Measurements from ENCODE around the gene KCNK3. TPM values are rescaled to one million over a fixed set of nuclear protein-coding genes. Genes with fewer than 3 reads are reported as not detected.
A peak's percentile ranks its signal among the peaks of the same experiment; 100 is the strongest.

The KCNK3 gene
- total RNA-seq, 1 donor from 2014 or later, result 0.70 TPM

DNA sequence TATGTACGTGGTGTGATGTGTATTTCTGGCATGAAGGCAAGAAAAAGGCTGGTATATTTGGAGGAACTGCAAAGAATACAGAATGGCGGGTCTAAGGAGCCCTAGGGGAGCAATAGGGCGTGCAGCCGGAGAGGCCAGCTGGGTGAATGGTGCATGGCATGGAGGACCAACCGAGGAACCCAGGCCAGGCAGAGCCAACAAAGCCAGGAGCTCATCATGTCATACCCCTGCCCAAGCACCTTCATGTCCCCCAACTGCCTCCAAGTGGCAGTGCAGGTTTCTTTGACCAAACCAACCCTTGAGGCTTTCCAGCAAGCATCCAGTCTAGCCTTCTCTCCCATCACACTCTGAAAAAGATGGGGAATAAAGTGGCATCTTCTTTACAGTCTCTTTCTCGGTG is 8.9 kb upstream of the KCNK3 start:
- DNase-seq (ENCODE audit: low spot score), result peak; percentile 6
- intact Hi-C loops (cut with DNase I), result no loop called here

DNA sequence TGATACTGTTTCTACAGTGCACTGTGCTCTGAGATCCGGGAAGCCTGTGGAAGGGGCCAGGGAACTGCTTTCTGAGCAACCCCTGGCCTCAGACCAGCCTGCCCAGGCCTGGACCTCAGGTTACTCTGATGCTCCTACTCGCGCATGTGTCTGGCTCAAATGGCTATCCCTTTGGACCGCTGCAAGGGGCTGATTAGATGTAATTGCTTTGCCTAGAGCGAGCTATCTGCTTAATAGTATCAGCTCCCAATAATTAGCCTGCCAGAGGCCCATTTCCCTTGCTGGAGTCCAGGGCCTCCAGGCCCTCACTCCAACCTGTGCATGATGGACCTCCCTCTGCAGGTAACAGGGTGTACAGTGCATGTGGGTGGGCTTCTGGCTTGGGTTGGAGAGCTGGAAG is 7.2 kb upstream of the KCNK3 start:
- intact Hi-C loops (cut with DNase I), result no loop called here
- DNase-seq (ENCODE audit: low spot score), result no peak

- intact Hi-C loops (cut with DNase I), result no loop called here
- no peak for DNase-seq (ENCODE audit: low spot score)
Observed at GRCh38 chr2:26685989-26686839, 6.3 kb upstream of the KCNK3 start.

DNA sequence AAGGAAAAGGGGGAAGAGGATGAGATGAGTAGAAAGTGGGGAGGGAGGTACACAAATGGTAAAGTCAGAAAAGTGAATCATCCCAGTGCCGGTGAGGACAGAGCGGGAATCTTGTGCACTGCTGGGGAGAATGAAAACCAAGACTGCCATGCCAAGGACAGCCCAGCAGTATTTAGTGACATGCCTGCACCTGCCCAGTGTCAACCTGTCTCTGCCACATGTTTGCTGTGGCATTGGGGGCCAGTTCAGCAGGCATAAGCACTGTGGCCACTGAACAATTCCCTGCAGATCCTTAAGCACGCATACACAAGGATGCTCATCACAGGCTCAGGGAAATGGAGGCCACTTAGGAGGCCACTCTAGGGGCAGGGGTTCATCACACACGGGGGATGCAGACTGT is 5.2 kb upstream of the KCNK3 start:
- intact Hi-C loops (cut with DNase I), result no loop called here

GRCh38 chr2:26687801-26688200 is 4.7 kb upstream of the KCNK3 start:
- DNase-seq (ENCODE audit: low spot score), result no peak
- intact Hi-C loops (cut with DNase I), result no loop called here

More for the DNA sequence above, 5.2 kb upstream of the KCNK3 start:
- DNase-seq (ENCODE audit: low spot score), result no peak

GRCh38 chr2:26691161-26691560 is 1.4 kb upstream of the KCNK3 start:
- no peak for DNase-seq (ENCODE audit: low spot score)
- intact Hi-C loops (cut with DNase I), result loop anchor here (5.0 kb wide), 1 partner anchor 36 kb away; no protein-coding TSS in a partner anchor

GRCh38 chr2:26691881-26692278 is 642 bp upstream of the KCNK3 start:
- no peak for DNase-seq (ENCODE audit: low spot score)
- intact Hi-C loops (cut with DNase I), result loop anchor here (5.0 kb wide), 1 partner anchor 35 kb away; no protein-coding TSS in a partner anchor

GRCh38 chr2:26692897-26693849 is 651 bp downstream of the KCNK3 start:
- DNase-seq (ENCODE audit: low spot score), result no peak
- intact Hi-C loops (cut with DNase I), result loop anchor here (5.0 kb wide), 1 partner anchor 34 kb away; no protein-coding TSS in a partner anchor

DNA sequence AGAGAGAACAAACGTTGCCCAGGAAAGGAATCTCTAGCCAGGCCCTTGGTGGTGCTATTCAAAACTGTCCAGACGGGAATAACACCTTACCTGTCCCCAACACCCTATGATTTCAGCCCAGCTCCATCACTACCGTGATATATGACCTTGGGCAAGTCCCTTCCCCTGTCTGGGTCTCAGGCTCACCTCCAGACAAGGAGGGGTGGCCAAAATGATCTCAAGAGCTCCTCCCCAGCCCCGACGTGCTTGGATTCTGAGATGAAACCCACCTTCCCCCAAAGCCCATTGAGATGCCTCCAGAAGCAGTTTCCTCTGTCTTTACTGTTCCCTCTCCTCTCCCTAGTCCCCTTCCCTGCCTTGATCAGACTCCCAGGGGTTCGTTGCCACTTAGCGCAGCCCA is 1.5 kb downstream of the KCNK3 start:
- DNase-seq (ENCODE audit: low spot score), result no peak
- intact Hi-C loops (cut with DNase I), result loop anchor here (5.0 kb wide), 1 partner anchor 33 kb away; no protein-coding TSS in a partner anchor

- no peak for DNase-seq (ENCODE audit: low spot score)
Observed at GRCh38 chr2:26696351-26696816, 3.9 kb downstream of the KCNK3 start.

DNA sequence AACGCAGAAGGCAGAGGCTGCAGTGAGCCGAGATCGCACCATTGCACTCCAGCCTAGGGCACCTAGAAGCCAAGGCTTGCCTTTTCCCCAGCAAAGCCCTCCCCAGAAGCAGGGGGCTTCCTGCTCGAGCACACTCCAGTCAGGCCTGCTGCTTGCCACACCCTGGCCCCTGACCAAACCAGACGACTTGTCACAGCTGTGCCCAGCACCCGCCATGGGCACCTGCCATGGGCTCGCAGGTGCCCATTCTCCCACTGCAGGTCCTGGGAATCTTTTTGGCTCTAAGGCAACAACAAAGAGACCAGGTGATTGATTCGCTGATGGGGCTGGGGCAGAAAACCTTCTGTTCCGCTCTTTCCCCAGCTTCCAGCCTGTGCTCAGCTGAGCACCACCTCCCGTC is 4.9 kb downstream of the KCNK3 start:
- intact Hi-C loops (cut with DNase I), result no loop called here
- DNase-seq (ENCODE audit: low spot score), result no peak

More at GRCh38 chr2:26696351-26696816, 3.9 kb downstream of the KCNK3 start:
- intact Hi-C loops (cut with DNase I), result no loop called here

DNA sequence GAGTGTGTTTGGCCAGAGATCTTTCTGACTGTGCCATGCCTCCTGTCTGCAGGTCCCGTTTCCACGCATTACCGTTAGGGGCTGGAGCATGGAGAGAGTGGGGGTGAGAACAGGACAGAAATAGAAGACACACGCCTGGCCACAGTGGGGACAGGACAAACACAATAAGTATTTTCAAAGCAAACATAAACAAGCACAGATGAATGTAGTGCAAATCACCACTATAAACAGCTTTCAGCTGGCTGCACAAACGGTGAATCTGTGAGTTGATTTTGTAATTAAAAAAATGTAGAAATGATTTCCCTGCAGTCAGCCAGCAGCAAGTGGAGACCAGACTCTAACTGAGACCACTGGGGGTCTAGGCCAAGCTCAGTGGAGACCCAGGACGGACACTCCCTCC is 6.8 kb downstream of the KCNK3 start:
- intact Hi-C loops (cut with DNase I), result no loop called here
- DNase-seq (ENCODE audit: low spot score), result no peak

DNA sequence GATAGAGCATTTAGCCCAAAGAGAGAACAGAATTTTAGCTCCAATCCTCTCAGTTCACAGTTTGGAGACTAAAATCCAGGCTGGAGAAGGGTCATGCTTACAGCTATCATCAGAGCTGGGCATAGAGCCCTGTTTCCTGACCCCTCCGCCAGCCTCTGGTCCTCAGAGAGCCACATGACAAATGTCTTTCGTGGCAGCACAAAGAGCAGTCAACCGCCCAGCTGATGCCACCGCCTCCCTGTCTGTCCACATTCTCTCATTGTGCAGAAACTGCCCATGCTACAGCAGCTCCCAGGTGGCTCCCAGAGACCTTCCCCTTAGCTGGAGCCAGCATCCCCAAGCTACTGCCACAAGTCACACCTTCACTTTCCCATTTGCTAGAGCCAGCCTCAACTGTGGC is 7.6 kb downstream of the KCNK3 start:
- DNase-seq (ENCODE audit: low spot score), result no peak
- intact Hi-C loops (cut with DNase I), result no loop called here

GRCh38 chr2:26701596-26701995 is 9.1 kb downstream of the KCNK3 start:
- intact Hi-C loops (cut with DNase I), result no loop called here
- no peak for DNase-seq (ENCODE audit: low spot score)

DNA sequence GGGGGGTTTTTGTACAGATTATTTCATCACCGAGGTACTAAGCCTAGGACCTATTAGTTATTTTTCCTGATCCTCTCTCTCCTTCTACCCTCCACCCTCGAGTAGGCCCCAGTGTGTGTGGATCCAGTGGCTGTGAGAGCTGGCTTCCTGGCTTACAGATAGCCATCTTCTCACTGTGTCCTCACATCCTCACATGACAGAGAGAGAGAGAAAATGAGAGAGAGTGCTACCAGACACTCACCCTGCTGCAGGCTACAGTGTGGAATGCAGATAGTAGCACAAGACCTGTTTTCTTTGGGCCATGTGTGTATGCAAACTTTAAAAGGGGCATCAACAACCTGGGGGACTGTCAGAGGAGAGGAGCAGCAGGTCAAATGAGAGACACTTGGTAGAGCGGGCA is 9.5 kb downstream of the KCNK3 start:
- intact Hi-C loops (cut with DNase I), result no loop called here

DNA sequence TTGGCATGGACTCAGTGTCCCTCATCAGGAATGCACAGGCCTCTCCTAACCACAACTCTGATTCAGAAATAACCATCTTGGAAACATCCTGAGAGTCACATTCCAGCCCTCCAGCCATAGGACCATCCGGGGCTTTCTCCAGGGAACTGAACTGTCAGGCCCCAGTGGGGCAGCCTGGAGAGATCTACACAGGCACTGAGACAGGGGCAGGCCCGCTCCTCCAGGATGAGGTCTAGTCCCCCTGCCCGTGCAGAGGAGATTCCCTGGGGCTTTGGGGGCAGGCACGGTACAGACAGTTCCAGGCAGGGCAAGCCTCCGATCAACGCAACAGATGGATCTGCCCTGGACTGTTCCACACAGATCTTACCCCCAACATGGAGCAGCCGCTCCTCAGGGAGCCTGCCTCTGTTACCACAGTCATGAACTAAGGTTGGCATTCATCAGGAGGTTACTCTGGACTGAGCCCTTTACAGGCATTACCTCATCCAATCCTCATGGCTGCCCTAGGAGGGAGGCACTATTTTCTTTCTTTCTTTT is 12.0 kb downstream of the KCNK3 start:
- DNase-seq (ENCODE audit: low spot score), result no peak
- intact Hi-C loops (cut with DNase I), result no loop called here

More for the DNA sequence above, 9.5 kb downstream of the KCNK3 start:
- no peak for DNase-seq (ENCODE audit: low spot score)

DNA sequence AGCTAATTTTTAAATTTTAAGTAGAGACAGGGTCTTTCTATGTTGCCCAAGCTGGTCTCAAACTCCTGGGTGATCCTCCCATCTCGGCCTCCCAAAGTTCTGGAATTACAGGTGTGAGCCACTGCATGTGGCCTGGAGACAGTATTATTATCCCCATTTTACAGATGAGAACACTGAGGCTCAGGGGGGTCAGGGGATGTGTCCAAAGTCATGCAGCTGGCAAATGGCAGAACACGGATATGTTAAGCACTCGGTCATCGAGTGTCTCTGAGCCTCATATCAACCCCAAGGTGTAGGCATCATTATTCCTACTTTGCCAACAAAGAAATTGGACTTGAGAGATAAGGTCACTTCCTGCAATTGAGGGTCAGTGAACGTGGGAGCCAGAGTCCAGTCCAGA is 12.6 kb downstream of the KCNK3 start:
- no peak for DNase-seq (ENCODE audit: low spot score)
- intact Hi-C loops (cut with DNase I), result no loop called here

GRCh38 chr2:26706093-26706492 is 13.6 kb downstream of the KCNK3 start:
- intact Hi-C loops (cut with DNase I), result no loop called here
- DNase-seq (ENCODE audit: low spot score), result no peak

GRCh38 chr2:26706616-26707473 is 14.3 kb downstream of the KCNK3 start:
- no peak for DNase-seq (ENCODE audit: low spot score)
- intact Hi-C loops (cut with DNase I), result no loop called here

Data from cardiac septum (tissue), 1 donor.